HepG2 (cell line): ENCODE results near the gene TRIM7. TPM values are rescaled to one million over a fixed set of nuclear protein-coding genes. Genes with fewer than 3 reads are reported as not detected.

ENCODE experiments used
- ATAC-seq: fragments of 200-7000 bp; cut with Tn5 transposase; 3 replicates; pipeline ENCODE4 v1.9.1; 2020; ENCODE audit warnings: mild to moderate bottlenecking, moderate library complexity
- BruUV-seq: library from RNA; stranded (reverse); fragments of 400-500 nt; replicated peaks from 2 replicates; lab custom pipeline; 2021; lab: Mats Ljungman, UMichigan
- CTCF ChIA-PET: fragments of 300-600 bp; formaldehyde crosslinking; extraction: SDS; loops from one replicate; lab custom pipeline; 2021; ENCODE audit warnings: low total read pairs, inconsistent platforms, low intra/inter-chr PET ratio; lab: Yijun Ruan, JAX
- POLR2A ChIA-PET: fragments of 350-600 bp; sonication (Branson Sonifier 250); formaldehyde crosslinking; loops from one replicate; lab custom pipeline; 2020; ENCODE audit warnings: antibody characterized with exemption, inconsistent platforms; lab: Yijun Ruan, JAX
- DNase-seq: peaks from one replicate; pipeline ENCODE4 v3.0.0-alpha.2; 2015; ENCODE audit warnings: low spot score
- FAIRE-seq: peaks from 3 replicates; lab custom pipeline; 2011; peaks lifted over from hg19 to GRCh38; lab: Jason Lieb, UNC
- H2AFZ ChIP-seq: one replicate; pipeline ENCODE4 v1.6.1; 2011; ENCODE audit warnings: low read length, inconsistent platforms
- H3K27ac ChIP-seq: fragments of 300-600 bp; 3 replicates; pipeline ENCODE4 v1.8.0; 2011; ENCODE audit warnings: mixed run types, mild to moderate bottlenecking, mixed read lengths, low read length, inconsistent platforms; ENCODE audit not compliant: insufficient read depth; ENCODE audit errors: extremely low read length
- H3K27me3 ChIP-seq, 2 experiments: fragments of 200-600 bp in 1 of 2; 2 replicates in 1 of 2; 3 replicates in 1 of 2; pipeline versions ENCODE4 v1.6.0 to v1.8.0; 2011; ENCODE audit warnings: low read length in 2 of 2, mild to moderate bottlenecking in 2 of 2, moderate library complexity in 2 of 2, inconsistent platforms in 1 of 2; ENCODE audit not compliant: insufficient read depth in 2 of 2, control insufficient read depth in 1 of 2
- H3K36me3 ChIP-seq, 2 experiments: fragments of 200-600 bp in 1 of 2; replicated peaks in 1 of 2; 2 replicates in 1 of 2; 3 replicates in 1 of 2; pipeline versions ENCODE4 v1.5.1 to v1.8.0; 2011; ENCODE audit warnings: low read length in 2 of 2, inconsistent platforms in 1 of 2; ENCODE audit not compliant: insufficient read depth in 2 of 2, control insufficient read depth in 1 of 2
- H3K4me1 ChIP-seq: 2 replicates; pipeline ENCODE4 v1.5.1; 2012; ENCODE audit warnings: low read length, inconsistent platforms; ENCODE audit not compliant: insufficient read depth
- H3K4me2 ChIP-seq: 2 replicates; pipeline ENCODE4 v1.6.0; 2011; ENCODE audit warnings: low read depth, low read length, inconsistent platforms
- H3K4me3 ChIP-seq, 3 experiments: fragments of 200-600 bp in 1 of 3; sonication (generic), shearing (Covaris generic) in 1 of 3; replicated peaks in 1 of 3; 2 replicates each; pipeline ENCODE4 v1.5.1; 2011 to 2016; ENCODE audit warnings: low read length in 3 of 3, inconsistent platforms in 2 of 3, low read depth in 2 of 3, mild to moderate bottlenecking in 2 of 3, control low read depth in 1 of 3, mixed read lengths in 1 of 3; ENCODE audit not compliant: insufficient read depth in 1 of 3
- H3K79me2 ChIP-seq: one replicate; pipeline ENCODE4 v1.6.1; 2011; ENCODE audit warnings: low read length, inconsistent platforms; ENCODE audit not compliant: insufficient read depth
- H3K9ac ChIP-seq: 2 replicates; pipeline ENCODE4 v1.6.0; 2011; ENCODE audit warnings: mild to moderate bottlenecking, low read depth, low read length, inconsistent platforms; ENCODE audit not compliant: insufficient read depth
- H3K9me3 ChIP-seq: 2 replicates; pipeline ENCODE4 v1.5.1; 2012; ENCODE audit warnings: mild to moderate bottlenecking, low read length
- H4K20me1 ChIP-seq: 2 replicates; pipeline ENCODE4 v1.6.0; 2011; ENCODE audit warnings: inconsistent platforms, mild to moderate bottlenecking, low read length, moderate library complexity; ENCODE audit not compliant: insufficient read depth
- AHDC1 ChIP-seq: sonication (generic); formaldehyde crosslinking; IDR thresholded peaks from 2 replicates; pipeline ENCODE4 v1.5.1; 2020; ENCODE audit warnings: mild to moderate bottlenecking, missing genetic modification reagents, borderline replicate concordance
- HDAC1 ChIP-seq: sonication (generic); formaldehyde crosslinking; IDR thresholded peaks from 2 replicates; pipeline ENCODE4 v1.5.1; 2020; ENCODE audit warnings: mild to moderate bottlenecking, missing genetic modification reagents
- KDM3A ChIP-seq: IDR thresholded peaks from 2 replicates; pipeline ENCODE4 v1.6.1; 2018; ENCODE audit warnings: low read depth, missing compliant biosample characterization
- MTF2 ChIP-seq: sonication (generic); formaldehyde crosslinking; IDR thresholded peaks from 2 replicates; pipeline ENCODE4 v1.5.0; 2020; ENCODE audit warnings: missing genetic modification reagents, borderline replicate concordance
- RERE ChIP-seq: IDR thresholded peaks from 2 replicates; pipeline ENCODE4 v1.6.1; 2016; ENCODE audit warnings: low read depth, missing genetic modification reagents, missing compliant biosample characterization
- WGBS: methylation state at CpG from one replicate; pipeline ENCODE4 v1.1.6; 2017; ENCODE audit warnings: low lambda C conversion rate; 5-methylcytosine and 5-hydroxymethylcytosine counted together
- in situ Hi-C: cut with HindIII; loops from 2 replicates; pipeline ENCODE4 v1.10.0; 2017; ENCODE audit warnings: low pct_unique_long_range_greater_than_20kb; ENCODE audit not compliant: extremely low pct_ligation_motif_present
- intact Hi-C: fragments of 100-400 bp; cut with micrococcal nuclease; formaldehyde crosslinking; loops from one replicate; pipeline ENCODE4 v1.10.0; 2022; ENCODE audit not compliant: unreplicated experiment
- polyA plus RNA-seq, 8 experiments: library from polyadenylated mRNA; depleted of rRNA in 3 of 8; stranded (reverse) in 7 of 8; unstranded in 1 of 8; fragments of >200 nt; fragmentation: Illumina TruSeq in 4 of 8; extraction: Trizol in 4 of 8; gene quantifications; 2 replicates each; pipeline versions ENCODE4 v1.2.1 to v1.2.3, GENCODE V29; 2011 to 2016; ENCODE audit warnings: low read depth in 4 of 8, missing spikeins in 1 of 8, mixed read lengths in 1 of 8; ENCODE audit not compliant: insufficient read depth in 1 of 8
- total RNA-seq, 5 experiments: library from RNA; depleted of rRNA; stranded (reverse); fragments of >200 nt; fragmentation: Illumina TruSeq; extraction: Trizol; gene quantifications; 2 replicates each; pipeline ENCODE4 v1.2.3, GENCODE V29; 2016; ENCODE audit warnings: low read depth in 1 of 5
- TF ChIP-seq, protein P1 (sequence below): sonication (generic); formaldehyde crosslinking; conservative IDR thresholded peaks from 2 replicates; pipeline ENCODE4 v1.4.0; 2020; ENCODE audit warnings: missing genetic modification reagents

Gene TRIM7
- total and polyA plus RNA-seq, 2 of the 13 experiments (the other 11 are each of a cell fraction or from before 2014, with no cell fraction given), result 0.13 TPM; not detected in 1

- TF ChIP-seq, protein P1, sequence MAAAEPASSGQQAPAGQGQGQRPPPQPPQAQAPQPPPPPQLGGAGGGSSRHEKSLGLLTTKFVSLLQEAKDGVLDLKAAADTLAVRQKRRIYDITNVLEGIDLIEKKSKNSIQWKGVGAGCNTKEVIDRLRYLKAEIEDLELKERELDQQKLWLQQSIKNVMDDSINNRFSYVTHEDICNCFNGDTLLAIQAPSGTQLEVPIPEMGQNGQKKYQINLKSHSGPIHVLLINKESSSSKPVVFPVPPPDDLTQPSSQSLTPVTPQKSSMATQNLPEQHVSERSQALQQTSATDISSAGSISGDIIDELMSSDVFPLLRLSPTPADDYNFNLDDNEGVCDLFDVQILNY (CRISPR knock-in tag), result peak; percentile 54; the same call in 1 of the 2 replicates
Measured at GRCh38 chr5:181190711-181191525, 14.1 kb downstream of the TRIM7 start (continued).

DNA sequence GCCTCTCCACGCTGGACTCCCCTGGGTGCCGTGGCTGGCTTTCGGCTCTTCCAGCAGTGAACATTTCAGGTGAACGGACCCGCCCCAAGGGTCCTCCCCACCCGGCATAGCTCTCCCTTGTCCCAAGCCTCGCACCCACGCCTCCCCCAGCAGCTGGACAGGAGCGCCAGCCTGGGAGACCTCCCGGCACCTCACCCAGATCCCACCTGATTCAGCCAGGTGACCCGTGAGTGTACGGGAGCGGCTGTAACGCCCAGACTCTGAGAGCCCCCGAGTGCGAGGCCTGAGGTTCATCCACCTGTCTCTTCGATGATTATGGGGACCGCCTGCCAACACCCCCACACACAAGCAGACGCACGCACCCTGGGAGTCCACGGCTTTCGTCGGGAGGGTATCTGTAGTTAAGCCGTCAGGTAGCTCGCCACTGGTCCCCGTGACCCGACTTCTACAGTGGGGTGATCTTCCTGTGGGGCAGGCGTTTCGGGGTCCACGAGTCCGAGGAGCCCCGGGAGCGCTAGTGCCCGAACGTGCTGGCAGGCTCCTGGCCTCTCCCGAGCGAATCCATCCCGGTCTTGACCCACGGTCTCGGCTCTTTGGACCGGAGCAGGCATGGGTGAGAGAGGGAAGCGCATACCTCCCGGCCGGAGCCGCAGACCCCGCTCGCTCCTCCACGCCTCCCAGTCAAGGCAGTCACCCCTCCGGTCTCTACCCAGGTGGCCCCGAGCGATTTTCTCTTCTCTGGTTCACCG lies 14.9 kb downstream of the TRIM7 start:
- Histone ChIP-seq H3K36me3 (no peaks in the 10 kb centered on the region), H3K4me3 (peak overlapping the region; percentile 79 to 93 (median 81)), H3K9ac (peak overlapping the region; percentile 63; the same call in 1 of the 2 replicates), H4K20me1 (no peaks in the 10 kb centered on the region), H3K27ac (no peak overlapping the region), H2AFZ (peak overlapping the region; percentile 22), H3K4me2 (peak overlapping the region; percentile 92), H3K79me2 (no peaks in the 10 kb centered on the region), H3K9me3 (no peaks in the 10 kb centered on the region), H3K27me3 (no peaks in the 10 kb centered on the region; a peak in 1 of 5 replicates), H3K4me1 (peaks cover 40% of the 10 kb centered on the region)
- BruUV-seq, result no TSS peak
- CTCF ChIA-PET, result no interaction called here
- FAIRE-seq (no peak), DNase-seq (no peak), ATAC-seq (peak; percentile 10)
- intact Hi-C loops (loop anchor here (1.0 kb wide), 1 partner anchor 10 kb away; no protein-coding TSS in a partner anchor), in situ Hi-C loops (loop anchor here (5.0 kb wide), 1 partner anchor 32 kb away; the partner anchor contains the start of gene TRIM41)
- POLR2A ChIA-PET, result interaction anchor here (2.2 to 7.2 kb wide), 3 partner anchors 14 to 53 kb away, joined by 13 to 104 read pairs (median 20); partner anchors contain the start of genes RACK1, TRIM41 and TRIM7
- under 1% methylated on average over 19 of the region's 52 CpGs for WGBS
- TF ChIP-seq HDAC1 (CRISPR knock-in tag) (peak; percentile 38; the same call in 1 of the 2 replicates), KDM3A (CRISPR knock-in tag) (no peak), AHDC1 (0 out of 2 replicates have a peak, but pooled peaks have one; percentile 9), RERE (CRISPR knock-in tag) (no peak), MTF2 (CRISPR knock-in tag) (no peak)
